ENCODE measurements around the gene C10orf90. TPM values are rescaled to one million over a fixed set of nuclear protein-coding genes. Genes with fewer than 3 reads are reported as not detected.

C10orf90 gene
- total RNA-seq, 1 experiment from 2014 or later, result not detected

- H3K27ac Mint-ChIP-seq (ENCODE audit: low read depth, unreplicated experiment), result no peak overlapping the region
- H3K36me3 Mint-ChIP-seq (ENCODE audit: insufficient read depth, unreplicated experiment), result no peaks in the 10 kb centered on the region
- intact Hi-C loops (cut with micrococcal nuclease), result no loop called here
- peaks cover 13% of the 10 kb centered on the region for H3K4me1 Mint-ChIP-seq (ENCODE audit: insufficient read depth, unreplicated experiment)
- H3K27me3 Mint-ChIP-seq (ENCODE audit: insufficient read depth, unreplicated experiment), result peaks cover 40% of the 10 kb centered on the region
- no TSS peak for BruUV-seq (replicated peaks)
- no peak overlapping the region for H3K4me3 Mint-ChIP-seq (ENCODE audit: unreplicated experiment)
- no peaks in the 10 kb centered on the region for H3K9me3 Mint-ChIP-seq (ENCODE audit: unreplicated experiment)
- POLR2A ChIA-PET, result no interaction called here
- no peak for DNase-seq (ENCODE audit: unreplicated experiment)
- CTCF ChIA-PET, result no interaction called here
- no peak for TF ChIP-seq CTCF (IDR thresholded peaks at IDR 0.05; ENCODE audit: unreplicated experiment)
Observed at GRCh38 chr10:126689461-126689994, 19.0 kb upstream of the C10orf90 start.

GRCh38 chr10:126687121-126687606 lies 16.7 kb upstream of the C10orf90 start:
- peaks cover 22% of the 10 kb centered on the region for H3K27me3 Mint-ChIP-seq (ENCODE audit: insufficient read depth, unreplicated experiment)
- no TSS peak for BruUV-seq (replicated peaks)
- TF ChIP-seq CTCF (IDR thresholded peaks at IDR 0.05; ENCODE audit: unreplicated experiment), result no peak
- intact Hi-C loops (cut with micrococcal nuclease), result no loop called here
- CTCF ChIA-PET, result no interaction called here
- no peaks in the 10 kb centered on the region for H3K9me3 Mint-ChIP-seq (ENCODE audit: unreplicated experiment)
- H3K36me3 Mint-ChIP-seq (ENCODE audit: insufficient read depth, unreplicated experiment), result no peaks in the 10 kb centered on the region
- POLR2A ChIA-PET, result no interaction called here
- no peak overlapping the region for H3K4me3 Mint-ChIP-seq (ENCODE audit: unreplicated experiment)
- H3K4me1 Mint-ChIP-seq (ENCODE audit: insufficient read depth, unreplicated experiment), result peaks cover 5% of the 10 kb centered on the region
- DNase-seq (ENCODE audit: unreplicated experiment), result no peak
- no peak overlapping the region for H3K27ac Mint-ChIP-seq (ENCODE audit: low read depth, unreplicated experiment)

- Mint-ChIP-seq H3K4me1 (ENCODE audit: insufficient read depth, unreplicated experiment) (peaks cover 5% of the 10 kb centered on the region), H3K27ac (ENCODE audit: low read depth, unreplicated experiment) (no peak overlapping the region), H3K36me3 (ENCODE audit: insufficient read depth, unreplicated experiment) (no peaks in the 10 kb centered on the region), H3K27me3 (ENCODE audit: insufficient read depth, unreplicated experiment) (peaks cover 18% of the 10 kb centered on the region), H3K4me3 (ENCODE audit: unreplicated experiment) (no peak overlapping the region), H3K9me3 (ENCODE audit: unreplicated experiment) (no peaks in the 10 kb centered on the region)
- no TSS peak for BruUV-seq (replicated peaks)
- CTCF ChIA-PET, result no interaction called here
- POLR2A ChIA-PET, result no interaction called here
- DNase-seq (ENCODE audit: unreplicated experiment), result no peak
- intact Hi-C loops (cut with micrococcal nuclease), result no loop called here
- no peak for TF ChIP-seq CTCF (IDR thresholded peaks at IDR 0.05; ENCODE audit: unreplicated experiment)
Observed at GRCh38 chr10:126686719-126687118, 16.2 kb upstream of the C10orf90 start.

- Mint-ChIP-seq H3K36me3 (ENCODE audit: insufficient read depth, unreplicated experiment) (no peaks in the 10 kb centered on the region), H3K27ac (ENCODE audit: low read depth, unreplicated experiment) (no peak overlapping the region), H3K4me1 (ENCODE audit: insufficient read depth, unreplicated experiment) (peaks cover 1% of the 10 kb centered on the region), H3K9me3 (ENCODE audit: unreplicated experiment) (no peaks in the 10 kb centered on the region), H3K27me3 (ENCODE audit: insufficient read depth, unreplicated experiment) (peaks cover 13% of the 10 kb centered on the region), H3K4me3 (ENCODE audit: unreplicated experiment) (no peak overlapping the region)
- intact Hi-C loops (cut with micrococcal nuclease), result no loop called here
- DNase-seq (ENCODE audit: unreplicated experiment), result no peak
- no peak for TF ChIP-seq CTCF (IDR thresholded peaks at IDR 0.05; ENCODE audit: unreplicated experiment)
- ChIA-PET CTCF (no interaction called here), POLR2A (no interaction called here)
- no TSS peak for BruUV-seq (replicated peaks)
Observed at GRCh38 chr10:126686268-126686667, 15.8 kb upstream of the C10orf90 start.
